ENCODE measurements around the gene IFT80. TPM values are rescaled to one million over a fixed set of nuclear protein-coding genes. Genes with fewer than 3 reads are reported as not detected.

Gene IFT80
- total and polyA plus RNA-seq, 2 of the 4 experiments (the other 2 are of a cell fraction): 15.2 to 16.8 TPM

GRCh38 chr3:160340351-160340750 lies 58.7 kb downstream of the IFT80 start:
- TF ChIP-seq ELK1 (IDR thresholded peaks at IDR 0.05; ENCODE audit: borderline replicate concordance, low read depth, low read length) (no peak), CEBPB (IDR thresholded peaks at IDR 0.05; ENCODE audit: low read depth, low read length) (no peak), RCOR1 (IDR thresholded peaks at IDR 0.05; ENCODE audit: insufficient replicate concordance, low read length) (no peak), MAZ (IDR thresholded peaks at IDR 0.05; ENCODE audit: borderline replicate concordance, low read depth, low read length) (no peak), RFX5 (IDR thresholded peaks at IDR 0.05; ENCODE audit: low read depth, low read length) (no peak), MAFK (IDR thresholded peaks at IDR 0.05; ENCODE audit: low read depth, low read length) (no peak), NFE2L2 (IDR thresholded peaks at IDR 0.05; ENCODE audit: low read depth, low read length) (no peak), BHLHE40 (IDR thresholded peaks at IDR 0.05; ENCODE audit: low read depth, low read length) (no peak), FOS (IDR thresholded peaks at IDR 0.05; ENCODE audit: low read depth, low read length) (no peak), CHD1 (IDR thresholded peaks at IDR 0.05; ENCODE audit: low read depth, low read length) (no peak), CTCF (conservative IDR thresholded peaks at IDR 0.05; ENCODE audit: low read depth, low read length) (no peak), SMC3 (IDR thresholded peaks at IDR 0.05; ENCODE audit: low read depth, low read length) (no peak), USF2 (IDR thresholded peaks at IDR 0.05; ENCODE audit: low read depth, low read length) (no peak), RAD21 (IDR thresholded peaks at IDR 0.05; ENCODE audit: low read length) (no peak), MXI1 (IDR thresholded peaks at IDR 0.05; ENCODE audit: borderline replicate concordance, low read depth, low read length) (no peak), POLR2A (IDR thresholded peaks at IDR 0.05; ENCODE audit: low read depth, low read length) (no peak)
- no peak overlapping the region for H3K4me3 ChIP-seq (ENCODE audit: insufficient read depth, low read depth, low read length)
- H3K4me2 ChIP-seq (ENCODE audit: low read depth, low read length): no peak overlapping the region
- no peak overlapping the region for H3K4ac ChIP-seq (ENCODE audit: low read depth, low read length)
- no peak overlapping the region for H4K8ac ChIP-seq (ENCODE audit: low read depth in 2 of 2, low read length in 2 of 2)
- DNase-seq (no peak), ATAC-seq (ENCODE audit: low read depth) (no peak)
- H3K9ac ChIP-seq (ENCODE audit: low read depth, low read length): no peak overlapping the region
- H3K27ac ChIP-seq (ENCODE audit: insufficient read depth, low read length): no peak overlapping the region
- H2AFZ ChIP-seq (replicated peaks; ENCODE audit: low read length, poor library complexity): no peak overlapping the region
- H4K20me1 ChIP-seq (ENCODE audit: insufficient read depth, low read length): no peaks in the 10 kb centered on the region
- no peak overlapping the region for H2BK15ac ChIP-seq (ENCODE audit: low read depth, low read length)
- no peaks in the 10 kb centered on the region for H3K27me3 ChIP-seq (ENCODE audit: control insufficient read depth, insufficient read depth, low read length)
- intact Hi-C loops (cut with micrococcal nuclease): loop anchor here (5.0 kb wide), 2 partner anchors 158 to 513 kb away; no protein-coding TSS in a partner anchor
- peaks cover 2% of the 10 kb centered on the region; the same call in 1 of the 2 replicates for H3K4me1 ChIP-seq (ENCODE audit: control insufficient read depth, insufficient read depth, low read length)
- CTCF ChIA-PET: interaction anchor here (0.5 kb wide), 1 partner anchor 11 kb away, joined by 6 read pairs; no protein-coding TSS in a partner anchor
- H4K91ac ChIP-seq (ENCODE audit: insufficient read depth, low read depth, low read length): no peak overlapping the region
- no peak overlapping the region for H3K18ac ChIP-seq (ENCODE audit: low read depth, low read length)
- BruUV-seq (replicated peaks): no TSS peak
- no peak overlapping the region for H2BK20ac ChIP-seq (ENCODE audit: low read depth, low read length)
- POLR2A ChIA-PET (ENCODE audit: unreplicated experiment): no interaction called here
- no peak overlapping the region for H3K14ac ChIP-seq (replicated peaks; ENCODE audit: low read depth, low read length)
- H2BK5ac ChIP-seq (ENCODE audit: low read depth, low read length, poor library complexity, severe bottlenecking): no peak overlapping the region
- H3K9me1 ChIP-seq (ENCODE audit: insufficient read depth, low read length): no peaks in the 10 kb centered on the region
- no peak overlapping the region for H2AK9ac ChIP-seq (replicated peaks; ENCODE audit: low read depth, low read length, poor library complexity)
- H3K36me3 ChIP-seq (ENCODE audit: control insufficient read depth, insufficient read depth, low read length): peaks cover 3% of the 10 kb centered on the region; the same call in 1 of the 2 replicates
- no peak overlapping the region for H3K23ac ChIP-seq (ENCODE audit: low read depth, low read length)
- H3K9me3 ChIP-seq (ENCODE audit: control insufficient read depth, insufficient read depth, low read length): no peaks in the 10 kb centered on the region; the same call in 1 of the 2 replicates
- WGBS, 2 experiments (ENCODE audit: extremely low coverage in 2 of 2, insufficient read length in 1 of 2): 100% methylated on average over 1 of the region's 2 CpGs; no CpG with 5 or more reads in 1 of the 2 experiments
- H4K5ac ChIP-seq (ENCODE audit: low read depth, low read length): no peak overlapping the region
- in situ Hi-C loops (cut with MboI; ENCODE audit: low sequenced_read_pairs): loop anchor here (5.0 to 10.0 kb wide), 2 partner anchors 178 to 316 kb away; no protein-coding TSS in a partner anchor
- H3K79me1 ChIP-seq (ENCODE audit: low read depth in 1 of 2, low read length in 2 of 2): no peaks in the 10 kb centered on the region
- dilution Hi-C loops (cut with HindIII; ENCODE audit: low sequenced_read_pairs, unreplicated experiment): no loop called here
- no peak overlapping the region for H3K56ac ChIP-seq (ENCODE audit: extremely low read depth, insufficient read depth, low read length)
- H2BK120ac ChIP-seq (ENCODE audit: low read depth, low read length): no peak overlapping the region
- no peak overlapping the region for H2AK5ac ChIP-seq (ENCODE audit: low read depth, low read length)
